ENCODE results near the gene TMCO6.
A peak's percentile ranks its signal among the peaks of the same experiment; 100 is the strongest.
"Not testable (repeated sequence)": the region's sequence is repeated elsewhere in the genome, so short reads cannot be mapped to it uniquely, and the experiment has no call there.

TMCO6 gene

DNA sequence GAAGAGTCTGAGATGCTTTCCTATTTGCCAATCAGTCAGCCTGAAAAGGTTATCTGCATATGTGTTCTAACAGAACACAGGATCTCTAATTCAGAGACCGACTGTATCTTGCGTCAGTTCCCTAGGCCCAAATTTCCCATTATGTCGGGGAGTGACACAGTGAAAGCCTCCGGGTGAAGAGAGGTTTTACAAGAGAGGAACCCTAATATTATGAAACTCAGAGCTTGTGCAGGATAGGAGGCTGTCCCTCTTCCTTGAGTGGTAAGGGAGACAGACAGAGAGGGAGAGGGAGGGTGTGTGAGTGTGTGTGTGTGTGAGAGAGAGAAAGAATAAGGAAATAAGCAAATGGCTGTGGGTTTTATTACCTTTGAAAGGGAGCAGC is 8.2 kb upstream of the TMCO6 start:
- no peak for DNase-seq

DNA sequence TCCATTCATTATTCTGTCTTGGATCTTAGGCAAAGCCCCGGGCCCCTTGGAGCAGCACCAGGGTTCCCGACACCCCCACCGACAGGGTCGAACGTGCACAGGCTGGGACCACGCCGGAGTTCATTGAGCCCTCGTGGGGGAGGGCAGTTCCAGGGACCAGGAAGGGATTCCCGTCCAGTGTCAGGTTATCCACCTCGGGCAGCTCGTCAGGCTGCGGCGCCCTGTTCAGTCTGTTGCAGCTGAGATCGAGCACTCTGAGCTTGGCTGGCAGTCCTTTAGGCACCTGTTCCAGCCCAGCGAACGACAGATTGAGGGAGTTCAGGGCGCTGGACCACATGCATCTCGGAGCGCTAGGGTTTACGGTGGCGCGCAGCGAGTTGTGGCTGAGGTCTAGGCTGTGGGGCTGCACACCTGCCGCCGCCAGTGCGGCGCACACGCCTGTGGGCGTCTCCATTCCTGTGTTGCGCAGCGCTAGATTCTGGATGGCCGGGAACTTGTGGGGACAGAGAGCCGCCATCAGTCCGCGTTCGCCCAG is 7.4 kb upstream of the TMCO6 start:
- DNase-seq = no peak

DNA sequence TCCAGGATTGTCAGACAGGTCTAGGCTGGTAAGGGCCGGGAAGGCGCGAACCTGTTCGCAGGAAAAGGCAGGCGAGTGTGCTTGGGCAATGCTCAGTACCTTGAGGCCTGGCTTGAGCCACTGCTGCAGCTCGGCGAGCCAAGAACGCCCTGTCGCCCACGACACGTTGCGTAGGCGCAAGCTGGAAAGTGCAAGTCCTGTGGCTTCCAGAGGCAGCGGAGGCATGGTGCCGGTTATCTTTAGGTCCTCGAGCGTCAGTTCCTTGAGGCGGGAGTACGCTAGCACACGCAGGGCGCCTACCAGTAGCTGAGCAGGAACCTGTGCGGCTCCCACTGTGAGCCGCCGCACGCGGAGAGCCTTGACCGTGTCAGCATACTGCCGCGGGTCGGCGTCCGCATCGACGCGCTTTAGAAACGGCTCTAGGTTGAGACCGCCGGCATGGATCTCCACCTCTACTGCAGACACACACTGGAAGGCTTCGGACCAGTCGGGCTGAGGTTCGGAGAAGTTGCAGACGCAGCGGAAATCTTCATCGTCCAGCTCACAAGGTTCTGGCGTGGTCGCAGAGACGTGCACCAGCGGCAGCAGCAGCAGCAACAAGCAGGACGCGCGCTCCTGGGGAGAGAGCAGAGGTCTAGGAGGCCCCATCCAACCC is 6.8 kb upstream of the TMCO6 start:
- peak; percentile 30 for DNase-seq

DNA sequence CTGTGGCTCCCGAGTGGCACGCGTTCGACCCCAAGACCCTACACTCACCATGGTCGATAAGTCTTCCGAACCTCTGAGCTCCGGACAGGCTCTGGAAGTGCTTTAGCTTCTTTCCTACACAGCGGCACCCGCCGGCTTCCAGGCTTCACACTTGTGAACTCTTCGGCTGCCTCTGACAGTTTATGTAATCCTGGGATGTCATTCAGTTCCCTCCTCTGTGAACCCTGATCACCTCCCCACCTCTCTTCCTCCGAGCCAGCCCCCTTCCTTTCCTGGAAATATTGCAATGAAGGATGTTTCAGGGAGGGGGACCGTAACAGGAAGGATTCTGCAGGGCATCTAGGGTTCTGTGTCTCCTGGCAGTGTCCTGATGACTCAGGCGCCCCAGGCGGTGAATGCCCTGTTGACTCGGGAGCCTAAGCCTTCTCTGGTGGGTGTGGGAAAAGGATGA is 6.2 kb upstream of the TMCO6 start, which contains the start of gene CD14:
TSS of gene CD14 (minus strand) at position 155 of the 451 bp plus-strand sequence. CDS start at position 51, 104 bp downstream.
- DNase-seq = no peak

DNA sequence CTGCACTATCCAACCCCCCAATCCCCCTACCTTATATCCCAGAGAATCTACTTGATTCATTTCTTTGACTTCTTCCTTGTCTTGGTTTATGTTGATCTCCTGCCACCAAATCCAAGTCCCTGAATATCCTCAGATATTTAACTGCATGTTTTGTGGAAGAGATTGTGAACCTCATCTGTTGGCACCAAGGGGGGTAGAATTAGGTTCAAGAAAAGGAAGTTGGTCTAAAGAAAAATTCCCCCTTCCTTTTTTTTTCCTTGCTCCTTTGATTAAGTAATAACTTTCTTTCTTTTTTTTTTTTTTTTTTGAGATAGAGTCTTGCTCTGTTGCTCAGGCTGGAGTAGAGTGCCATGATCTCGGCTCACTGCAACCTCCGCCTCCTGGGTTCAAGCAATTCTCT is 5.8 kb upstream of the TMCO6 start:
- no peak for DNase-seq

DNA sequence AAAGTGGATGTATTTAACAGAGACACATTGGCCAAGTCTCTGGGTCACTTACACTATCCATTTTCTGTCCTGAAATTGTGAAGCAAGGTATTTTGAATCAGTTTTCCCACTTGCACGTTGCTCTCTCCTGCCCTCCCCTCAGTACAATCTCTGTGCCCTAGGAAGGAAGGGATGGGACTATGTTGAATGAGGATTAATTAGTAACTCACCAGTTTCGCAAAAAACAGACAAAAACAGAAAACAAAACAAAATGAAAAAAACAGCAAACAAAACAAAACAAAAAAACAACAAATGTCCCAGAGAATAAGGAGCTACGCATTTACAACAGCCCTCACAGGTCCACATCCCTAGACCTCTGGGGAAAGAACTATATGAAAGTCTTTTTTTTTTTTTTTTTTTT is 5.1 kb upstream of the TMCO6 start:
- DNase-seq = no peak

DNA sequence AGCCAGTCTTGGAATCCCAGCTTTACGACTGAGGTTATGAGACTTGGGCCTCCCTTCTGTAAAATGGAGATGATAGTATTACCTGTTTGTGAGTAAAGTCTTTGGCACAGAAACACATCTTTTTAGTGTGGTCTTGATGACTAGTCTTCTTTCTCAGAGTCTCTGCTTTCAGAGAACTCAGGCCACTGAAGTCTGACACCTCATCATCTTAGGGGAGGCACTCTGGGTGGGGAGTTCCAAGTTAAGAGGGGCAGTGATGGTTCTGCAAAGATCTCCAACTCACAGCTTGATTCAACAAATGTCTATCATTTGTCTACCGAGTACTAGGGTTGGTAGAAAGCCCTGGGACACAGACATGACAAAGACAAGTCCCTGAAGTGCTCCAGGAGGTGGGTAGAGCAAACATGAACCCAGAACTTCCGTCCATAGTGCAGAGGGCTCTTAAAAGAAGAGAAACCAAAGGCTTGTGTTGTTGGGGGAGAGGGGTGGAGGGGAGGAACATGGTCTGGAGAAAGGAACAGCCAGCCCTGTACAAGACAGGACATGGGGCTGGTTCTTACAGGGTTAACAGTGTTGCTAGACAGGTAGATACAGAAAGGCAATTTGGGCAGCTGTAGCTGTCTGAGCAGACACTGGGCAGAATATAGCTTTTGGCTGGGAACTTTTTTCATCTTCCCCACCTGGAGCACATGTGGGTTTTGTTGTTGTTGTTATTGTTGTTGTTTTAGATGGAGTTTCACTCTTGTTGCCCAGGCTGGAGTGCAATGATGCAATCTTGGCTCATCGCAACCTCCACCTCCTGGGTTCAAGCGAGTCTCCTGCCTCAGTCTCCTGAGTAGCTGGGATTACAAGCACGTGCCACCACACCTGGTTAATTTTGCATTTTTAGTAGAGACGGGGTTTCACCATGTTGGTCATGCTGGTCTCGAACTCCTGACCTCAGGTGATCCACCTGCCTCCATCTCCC is 3.7 kb upstream of the TMCO6 start:
- no peak for DNase-seq

DNA sequence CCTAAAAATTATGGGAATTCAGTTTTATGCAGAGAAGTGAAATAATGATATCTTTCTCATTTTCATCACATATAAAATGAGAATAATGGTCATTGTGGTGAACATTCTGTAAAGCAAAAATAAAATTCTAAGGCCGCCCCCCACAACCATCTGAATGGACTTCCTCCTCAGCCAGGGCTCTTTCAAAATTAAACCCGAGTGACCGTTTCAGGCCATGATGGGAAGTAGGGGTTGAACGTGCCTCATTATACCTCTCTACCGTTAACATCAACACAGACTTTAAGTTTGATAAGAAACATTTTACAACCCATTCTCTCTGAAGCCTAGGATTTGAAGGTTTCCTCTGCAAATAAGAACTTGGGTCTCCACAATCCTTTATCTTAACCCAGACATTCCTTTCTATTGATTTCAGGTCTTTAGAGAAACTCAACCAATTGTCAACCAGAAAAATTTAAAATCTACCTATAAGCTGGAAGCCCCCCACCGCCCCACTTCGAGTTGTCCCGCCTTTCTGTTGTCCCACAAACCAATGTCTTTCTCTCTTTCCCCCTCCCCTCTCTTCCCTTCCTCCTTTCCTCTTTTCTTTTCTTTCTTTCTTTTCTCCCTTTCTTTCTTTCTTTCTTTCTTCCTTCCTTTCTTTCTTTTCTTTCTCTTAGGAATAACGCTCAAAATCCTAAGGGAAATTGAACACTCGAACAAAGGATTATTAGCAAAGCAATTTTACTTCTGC is 1.7 kb upstream of the TMCO6 start:
- DNase-seq = no peak

DNA sequence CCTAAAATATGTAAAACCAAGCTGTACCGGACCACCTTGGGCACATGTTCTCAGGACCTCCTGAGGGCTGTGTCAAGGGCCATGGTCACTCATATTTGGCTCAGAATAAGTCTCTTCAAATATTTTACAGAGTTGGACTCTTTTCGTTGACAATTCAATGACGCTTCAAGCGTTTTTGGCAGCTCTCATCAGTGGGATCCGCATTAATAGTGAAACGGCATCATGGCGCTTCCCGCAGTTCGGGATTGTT is 428 bp upstream of the TMCO6 start:
- DNase-seq = not testable (repeated sequence)

DNA sequence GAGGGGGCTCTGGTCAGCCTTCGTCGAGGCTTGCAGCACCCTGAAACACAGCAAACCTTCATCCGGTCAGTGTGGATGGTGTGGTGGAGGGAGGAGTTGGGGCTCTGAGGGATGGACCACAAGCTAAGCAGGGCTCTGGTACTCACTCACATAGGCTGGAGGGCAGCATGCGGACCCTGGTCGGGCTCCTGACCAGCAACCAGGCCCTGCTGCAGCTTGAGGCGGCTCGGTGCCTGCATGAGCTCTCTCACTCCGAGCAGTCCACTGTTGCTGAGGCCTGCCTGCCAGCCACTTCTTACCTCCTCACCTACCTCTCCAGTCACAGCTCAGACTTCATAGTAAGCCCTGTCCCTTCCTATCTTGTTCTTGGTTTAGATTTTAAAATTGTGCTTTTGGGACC is 2.5 kb downstream of the TMCO6 start:
- DNase-seq = no peak

DNA sequence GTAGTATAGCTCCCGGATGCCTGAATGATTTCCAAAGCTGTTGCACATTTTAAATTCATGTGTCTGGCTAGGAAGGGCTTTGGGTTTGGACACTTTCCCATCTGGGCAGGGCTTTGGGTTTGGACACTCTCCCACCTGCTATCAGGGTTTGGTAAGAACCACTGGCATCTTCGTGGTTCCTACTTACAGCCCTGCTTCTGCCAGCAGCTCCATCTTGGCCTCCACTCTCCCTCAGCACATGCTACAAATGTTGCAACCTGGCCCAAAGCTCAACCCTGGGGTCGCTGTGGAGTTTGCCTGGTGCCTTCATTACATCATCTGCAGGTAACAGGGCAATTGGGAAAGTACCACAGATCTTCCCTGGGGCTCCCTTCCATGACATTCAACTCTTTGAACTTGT is 3.5 kb downstream of the TMCO6 start:
- no peak for DNase-seq

DNA sequence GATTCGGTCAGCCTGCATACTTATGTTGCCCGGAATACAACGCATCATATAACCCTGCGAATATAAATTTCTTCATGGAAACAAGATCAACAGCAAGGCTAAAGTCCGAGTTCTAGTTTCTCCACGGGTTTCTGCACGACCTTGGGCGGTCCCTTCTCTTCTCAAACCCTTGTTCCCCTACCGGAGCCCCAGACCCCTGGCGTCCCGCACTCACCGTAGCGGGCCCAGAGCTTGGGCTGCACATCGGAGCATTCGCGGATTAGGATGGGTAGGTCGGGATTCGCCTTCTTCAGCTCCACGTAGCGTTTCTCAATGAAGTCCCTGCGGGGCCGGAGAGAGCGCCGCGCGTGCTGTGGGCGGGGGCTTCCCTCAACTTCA is 7.8 kb downstream of the TMCO6 start:
- no peak for DNase-seq

DNA sequence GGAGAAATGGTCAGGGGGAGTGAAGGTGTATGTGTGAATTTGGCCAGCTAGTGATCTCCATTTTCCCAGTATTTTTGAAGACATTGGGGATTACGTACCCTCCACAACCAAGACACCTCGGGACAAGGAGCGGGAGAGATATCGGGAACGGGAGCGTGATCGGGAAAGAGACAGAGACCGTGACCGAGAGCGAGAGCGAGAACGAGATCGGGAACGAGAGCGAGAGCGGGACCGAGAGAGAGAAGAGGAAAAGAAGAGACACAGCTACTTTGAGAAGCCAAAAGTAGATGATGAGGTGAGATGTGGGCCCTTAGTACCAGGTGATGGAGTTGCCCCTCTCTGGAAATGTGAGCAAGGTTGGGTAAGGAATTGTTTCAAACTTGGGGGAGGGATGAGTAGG is 19.6 kb downstream of the TMCO6 start:
- DNase-seq = no peak

DNA sequence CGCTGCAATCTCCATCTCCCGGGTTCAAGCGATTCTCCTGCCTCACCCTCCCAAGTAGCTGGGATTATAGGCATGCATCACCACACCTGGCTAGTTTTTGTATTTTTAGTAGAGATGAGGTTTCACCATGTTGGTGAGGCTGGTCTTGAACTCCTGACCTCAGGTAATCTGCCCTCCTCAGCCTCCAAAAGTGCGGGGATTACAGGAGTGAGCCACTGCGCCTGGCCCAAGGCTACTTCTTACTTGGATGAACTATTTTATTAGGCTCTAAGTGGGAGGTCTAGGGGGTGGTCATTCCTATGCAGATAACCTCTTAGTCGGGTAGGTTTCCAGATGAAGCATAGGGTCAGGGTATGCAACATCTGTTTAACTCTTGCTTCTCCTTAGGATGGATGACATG is 21.1 kb downstream of the TMCO6 start:
- DNase-seq = not testable (repeated sequence)

DNA sequence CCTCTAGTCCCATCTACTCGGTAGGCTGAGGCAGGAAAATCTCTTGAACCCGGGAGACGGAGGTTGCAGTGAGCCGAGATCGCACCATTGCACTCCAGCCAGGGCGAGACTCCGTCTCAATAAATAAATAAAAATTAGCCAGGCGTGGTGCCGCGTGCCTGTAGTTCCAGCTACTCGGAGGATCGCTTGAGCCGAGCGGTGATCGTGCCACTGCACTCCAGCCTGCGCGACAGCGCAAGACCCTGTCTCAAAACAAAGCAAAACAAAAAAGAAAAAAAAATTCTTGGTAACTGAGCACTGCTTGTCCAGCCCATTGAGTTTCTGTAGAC is 24.7 kb downstream of the TMCO6 start:
- no peak for DNase-seq

DNA sequence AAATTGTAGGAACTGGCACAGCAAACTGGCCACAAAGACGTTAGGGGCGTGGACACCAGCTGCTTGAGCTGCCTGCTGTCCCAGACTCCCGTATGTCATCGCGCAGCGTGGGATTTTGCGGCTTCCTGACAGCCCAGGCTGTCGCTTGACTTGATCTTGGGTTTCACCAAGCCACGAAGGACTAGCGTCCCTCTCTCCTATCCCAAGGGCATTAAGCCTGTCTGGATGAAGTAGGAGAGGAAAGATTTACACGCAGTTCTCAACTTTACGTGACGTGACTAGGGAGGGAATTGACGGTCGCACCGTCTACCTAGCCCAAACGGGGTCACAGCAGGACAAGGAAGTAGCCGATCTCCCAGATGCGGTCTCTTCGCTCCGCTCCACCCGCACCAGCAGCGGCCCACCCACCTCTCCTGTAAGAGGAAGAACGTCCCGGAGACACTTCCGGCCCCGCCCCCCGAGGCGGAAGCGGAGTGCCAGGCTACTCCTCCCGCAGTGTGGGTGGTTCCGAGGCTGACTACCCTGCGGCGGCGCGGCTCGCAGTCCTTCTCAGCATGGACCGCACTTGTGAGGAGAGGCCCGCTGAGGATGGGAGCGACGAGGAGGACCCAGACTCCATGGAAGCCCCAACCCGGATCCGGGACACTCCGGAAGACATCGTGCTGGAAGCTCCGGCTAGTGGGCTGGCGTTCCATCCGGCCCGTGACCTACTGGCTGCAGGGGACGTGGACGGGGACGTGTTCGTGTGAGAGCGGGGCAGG is 25.3 kb downstream of the TMCO6 start, which contains the start of gene WDR55:
TSS of gene WDR55 (plus strand) at position 546 of the 761 bp plus-strand sequence. CDS start at position 555, 9 bp downstream.
- DNase-seq = peak; percentile 95

DNA sequence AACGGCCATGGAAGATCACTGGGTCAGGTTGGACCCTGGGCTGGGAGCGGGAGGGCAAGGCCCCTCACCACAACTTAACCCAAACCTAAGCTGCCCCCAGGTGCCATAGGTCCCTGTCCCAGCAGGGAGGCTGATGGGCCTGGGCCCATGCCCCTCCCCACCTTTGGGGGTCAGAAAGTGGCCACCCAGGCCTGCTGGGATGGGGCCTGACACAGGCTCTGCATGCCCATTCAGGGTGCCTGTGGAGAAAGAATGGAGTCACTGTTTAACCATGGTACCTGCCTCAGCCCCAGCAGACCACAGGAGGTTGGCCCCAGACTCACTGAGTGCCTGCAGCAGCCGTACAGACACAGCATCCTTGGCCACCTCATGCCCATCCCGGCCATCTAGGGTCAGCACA is 31.8 kb downstream of the TMCO6 start:
- not testable (repeated sequence) for DNase-seq

DNA sequence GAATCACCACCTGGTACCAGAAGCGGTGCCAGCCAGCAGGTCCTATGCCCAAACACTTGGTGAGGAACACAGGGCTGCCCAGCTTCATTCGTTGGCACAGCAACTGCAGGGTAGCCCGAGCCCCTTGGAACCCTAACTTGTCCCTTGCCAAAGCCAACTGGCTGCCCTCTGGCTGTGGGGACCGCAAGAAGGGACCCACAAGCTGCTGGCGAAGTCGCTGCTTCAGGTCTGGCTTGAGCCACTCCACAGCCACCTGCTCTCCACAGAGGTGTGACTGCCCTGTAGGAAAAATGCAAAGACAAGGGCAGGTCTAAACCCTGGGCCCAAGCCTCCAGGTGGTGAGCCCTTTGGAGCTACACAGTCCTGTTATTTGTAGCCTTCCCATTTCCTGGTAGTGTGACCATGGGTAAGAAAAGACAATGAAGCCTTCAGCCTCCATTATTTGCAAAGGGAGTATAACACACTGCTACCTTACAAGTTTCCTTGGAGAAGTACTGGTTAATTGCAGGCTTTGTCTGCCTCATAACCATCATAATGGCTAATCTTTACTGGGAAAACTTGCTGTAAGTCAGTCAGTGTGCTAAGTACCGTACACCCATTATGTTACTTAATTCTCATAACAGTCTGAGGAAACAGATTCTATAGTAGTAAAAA is 32.3 kb downstream of the TMCO6 start:
- DNase-seq = no peak

DNA sequence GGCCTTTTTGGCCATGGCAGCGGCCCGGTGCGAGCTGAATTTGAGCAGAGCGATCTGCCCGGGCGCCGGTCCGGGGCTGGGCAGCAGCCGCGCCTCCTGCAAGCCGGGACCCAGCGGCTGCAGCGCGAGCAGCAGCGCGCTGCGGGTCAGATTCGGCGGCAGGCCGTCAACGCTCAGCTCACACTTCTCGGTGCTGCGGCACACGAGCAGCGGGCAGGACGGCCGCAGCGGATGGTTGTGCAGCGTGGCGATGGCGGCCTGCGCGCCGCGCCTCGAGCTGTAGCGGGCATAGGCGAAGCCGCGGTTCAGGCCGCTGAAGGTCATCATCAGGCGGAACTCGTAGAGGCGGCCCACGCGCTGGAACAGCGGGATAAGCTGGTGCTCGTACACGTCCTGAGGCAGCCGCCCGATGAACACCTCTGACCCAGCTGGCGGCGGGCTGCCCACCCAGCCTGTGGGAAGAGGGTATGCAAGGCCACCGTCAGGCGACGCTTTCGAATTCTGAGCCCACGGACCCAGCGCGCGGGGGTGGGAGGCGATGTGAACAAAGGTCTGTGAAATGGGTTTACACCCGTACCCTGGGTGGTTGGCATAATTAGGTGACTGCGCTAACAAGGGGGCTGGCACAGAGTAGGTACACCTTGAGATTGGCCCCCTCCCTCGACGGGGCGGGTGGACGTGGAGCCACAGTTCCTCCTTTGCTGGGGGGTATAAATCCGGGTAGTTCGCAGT is 33.4 kb downstream of the TMCO6 start:
- peak; percentile 14 for DNase-seq

DNA sequence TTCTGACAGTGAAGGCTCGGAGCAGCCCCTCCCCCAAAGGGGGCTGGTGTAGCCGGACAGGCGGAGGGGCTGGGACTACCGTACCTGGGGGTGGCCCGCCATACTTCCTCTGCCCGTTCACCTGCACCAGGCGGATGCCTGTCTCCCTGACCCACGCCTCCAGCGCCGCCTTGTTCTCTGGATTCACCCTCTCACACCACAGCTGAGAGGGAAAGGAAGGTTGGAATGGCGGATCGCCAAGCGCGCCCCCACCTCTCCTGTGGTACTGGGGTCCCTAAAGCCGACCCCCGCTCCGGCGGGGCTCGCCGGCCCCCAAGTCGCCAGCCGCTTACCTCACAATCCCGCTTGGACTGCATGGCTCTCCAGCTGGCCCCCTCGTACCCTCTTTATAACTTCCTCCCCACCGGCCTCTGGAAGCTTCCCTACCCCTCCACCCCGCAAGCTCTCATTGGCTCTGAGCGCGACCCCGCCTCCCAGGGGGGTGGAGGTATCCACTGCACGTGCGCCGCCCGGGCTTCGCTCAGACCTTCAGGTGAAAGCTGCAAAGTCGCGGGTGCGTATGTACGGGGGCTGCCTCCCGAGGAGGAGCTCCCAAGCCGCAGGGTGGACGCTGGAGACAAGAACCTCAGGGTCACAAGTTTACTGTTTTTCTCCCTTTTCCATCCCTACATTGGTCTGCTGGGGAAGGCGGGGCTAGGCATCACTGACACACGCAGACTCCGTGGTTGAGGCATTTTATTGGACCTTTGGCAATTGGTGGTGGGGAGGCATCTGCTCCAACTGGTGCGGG is 34.1 kb downstream of the TMCO6 start, which contains the start of gene DND1:
TSS of gene DND1 (minus strand) at position 390 of the 790 bp plus-strand sequence. CDS start at position 356, 34 bp downstream.
- no peak for DNase-seq

All from activated gamma-delta T cell (primary cell).